ENCODE measurements around the gene NFAM1.

DNA sequence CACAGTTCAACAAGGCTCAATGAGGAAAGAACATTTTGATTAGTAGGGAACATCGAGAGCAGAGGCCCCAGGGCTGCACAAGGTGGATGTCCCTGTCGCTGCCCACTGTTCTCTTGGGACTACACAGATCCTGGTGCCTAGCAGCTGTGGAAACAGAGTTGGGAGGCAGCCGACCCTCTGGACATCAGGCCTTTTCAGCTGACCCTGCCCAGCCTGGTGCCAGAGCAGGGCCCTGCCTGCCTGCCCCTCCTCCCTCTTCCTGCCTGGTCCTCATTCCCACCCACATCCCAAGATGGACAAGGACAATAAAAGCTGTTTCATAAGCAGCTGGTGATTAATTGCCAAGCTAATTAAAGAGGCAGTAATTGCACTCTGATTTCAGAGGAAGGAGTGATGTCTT, 60.7 kb downstream of the NFAM1 start:
- TF ChIP-seq, protein P1, sequence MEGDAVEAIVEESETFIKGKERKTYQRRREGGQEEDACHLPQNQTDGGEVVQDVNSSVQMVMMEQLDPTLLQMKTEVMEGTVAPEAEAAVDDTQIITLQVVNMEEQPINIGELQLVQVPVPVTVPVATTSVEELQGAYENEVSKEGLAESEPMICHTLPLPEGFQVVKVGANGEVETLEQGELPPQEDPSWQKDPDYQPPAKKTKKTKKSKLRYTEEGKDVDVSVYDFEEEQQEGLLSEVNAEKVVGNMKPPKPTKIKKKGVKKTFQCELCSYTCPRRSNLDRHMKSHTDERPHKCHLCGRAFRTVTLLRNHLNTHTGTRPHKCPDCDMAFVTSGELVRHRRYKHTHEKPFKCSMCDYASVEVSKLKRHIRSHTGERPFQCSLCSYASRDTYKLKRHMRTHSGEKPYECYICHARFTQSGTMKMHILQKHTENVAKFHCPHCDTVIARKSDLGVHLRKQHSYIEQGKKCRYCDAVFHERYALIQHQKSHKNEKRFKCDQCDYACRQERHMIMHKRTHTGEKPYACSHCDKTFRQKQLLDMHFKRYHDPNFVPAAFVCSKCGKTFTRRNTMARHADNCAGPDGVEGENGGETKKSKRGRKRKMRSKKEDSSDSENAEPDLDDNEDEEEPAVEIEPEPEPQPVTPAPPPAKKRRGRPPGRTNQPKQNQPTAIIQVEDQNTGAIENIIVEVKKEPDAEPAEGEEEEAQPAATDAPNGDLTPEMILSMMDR (IDR thresholded peaks at IDR 0.05; ENCODE audit: low read depth, low read length, missing input control), result no peak
- TF ChIP-seq, protein P2, sequence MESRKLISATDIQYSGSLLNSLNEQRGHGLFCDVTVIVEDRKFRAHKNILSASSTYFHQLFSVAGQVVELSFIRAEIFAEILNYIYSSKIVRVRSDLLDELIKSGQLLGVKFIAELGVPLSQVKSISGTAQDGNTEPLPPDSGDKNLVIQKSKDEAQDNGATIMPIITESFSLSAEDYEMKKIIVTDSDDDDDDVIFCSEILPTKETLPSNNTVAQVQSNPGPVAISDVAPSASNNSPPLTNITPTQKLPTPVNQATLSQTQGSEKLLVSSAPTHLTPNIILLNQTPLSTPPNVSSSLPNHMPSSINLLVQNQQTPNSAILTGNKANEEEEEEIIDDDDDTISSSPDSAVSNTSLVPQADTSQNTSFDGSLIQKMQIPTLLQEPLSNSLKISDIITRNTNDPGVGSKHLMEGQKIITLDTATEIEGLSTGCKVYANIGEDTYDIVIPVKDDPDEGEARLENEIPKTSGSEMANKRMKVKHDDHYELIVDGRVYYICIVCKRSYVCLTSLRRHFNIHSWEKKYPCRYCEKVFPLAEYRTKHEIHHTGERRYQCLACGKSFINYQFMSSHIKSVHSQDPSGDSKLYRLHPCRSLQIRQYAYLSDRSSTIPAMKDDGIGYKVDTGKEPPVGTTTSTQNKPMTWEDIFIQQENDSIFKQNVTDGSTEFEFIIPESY (IDR thresholded peaks at IDR 0.05), result no peak
- no peak for TF ChIP-seq RAD21 (IDR thresholded peaks at IDR 0.05)
- TF ChIP-seq JUND (IDR thresholded peaks at IDR 0.05), result no peak
- TF ChIP-seq, protein P3, sequence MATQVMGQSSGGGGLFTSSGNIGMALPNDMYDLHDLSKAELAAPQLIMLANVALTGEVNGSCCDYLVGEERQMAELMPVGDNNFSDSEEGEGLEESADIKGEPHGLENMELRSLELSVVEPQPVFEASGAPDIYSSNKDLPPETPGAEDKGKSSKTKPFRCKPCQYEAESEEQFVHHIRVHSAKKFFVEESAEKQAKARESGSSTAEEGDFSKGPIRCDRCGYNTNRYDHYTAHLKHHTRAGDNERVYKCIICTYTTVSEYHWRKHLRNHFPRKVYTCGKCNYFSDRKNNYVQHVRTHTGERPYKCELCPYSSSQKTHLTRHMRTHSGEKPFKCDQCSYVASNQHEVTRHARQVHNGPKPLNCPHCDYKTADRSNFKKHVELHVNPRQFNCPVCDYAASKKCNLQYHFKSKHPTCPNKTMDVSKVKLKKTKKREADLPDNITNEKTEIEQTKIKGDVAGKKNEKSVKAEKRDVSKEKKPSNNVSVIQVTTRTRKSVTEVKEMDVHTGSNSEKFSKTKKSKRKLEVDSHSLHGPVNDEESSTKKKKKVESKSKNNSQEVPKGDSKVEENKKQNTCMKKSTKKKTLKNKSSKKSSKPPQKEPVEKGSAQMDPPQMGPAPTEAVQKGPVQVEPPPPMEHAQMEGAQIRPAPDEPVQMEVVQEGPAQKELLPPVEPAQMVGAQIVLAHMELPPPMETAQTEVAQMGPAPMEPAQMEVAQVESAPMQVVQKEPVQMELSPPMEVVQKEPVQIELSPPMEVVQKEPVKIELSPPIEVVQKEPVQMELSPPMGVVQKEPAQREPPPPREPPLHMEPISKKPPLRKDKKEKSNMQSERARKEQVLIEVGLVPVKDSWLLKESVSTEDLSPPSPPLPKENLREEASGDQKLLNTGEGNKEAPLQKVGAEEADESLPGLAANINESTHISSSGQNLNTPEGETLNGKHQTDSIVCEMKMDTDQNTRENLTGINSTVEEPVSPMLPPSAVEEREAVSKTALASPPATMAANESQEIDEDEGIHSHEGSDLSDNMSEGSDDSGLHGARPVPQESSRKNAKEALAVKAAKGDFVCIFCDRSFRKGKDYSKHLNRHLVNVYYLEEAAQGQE (IDR thresholded peaks at IDR 0.05), result no peak
- TF ChIP-seq TAF1 (conservative IDR thresholded peaks at IDR 0.05), result no peak
- TF ChIP-seq, protein P4, sequence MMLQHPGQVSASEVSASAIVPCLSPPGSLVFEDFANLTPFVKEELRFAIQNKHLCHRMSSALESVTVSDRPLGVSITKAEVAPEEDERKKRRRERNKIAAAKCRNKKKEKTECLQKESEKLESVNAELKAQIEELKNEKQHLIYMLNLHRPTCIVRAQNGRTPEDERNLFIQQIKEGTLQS (IDR thresholded peaks at IDR 0.05), result no peak
- TF ChIP-seq, protein P5, sequence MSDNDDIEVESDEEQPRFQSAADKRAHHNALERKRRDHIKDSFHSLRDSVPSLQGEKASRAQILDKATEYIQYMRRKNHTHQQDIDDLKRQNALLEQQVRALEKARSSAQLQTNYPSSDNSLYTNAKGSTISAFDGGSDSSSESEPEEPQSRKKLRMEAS (IDR thresholded peaks at IDR 0.05), result no peak
- no peak for TF ChIP-seq GABPA (IDR thresholded peaks at IDR 0.05 in 1 of 2, conservative IDR thresholded peaks at IDR 0.05 in 1 of 2)
- no peak for TF ChIP-seq SP1 (IDR thresholded peaks at IDR 0.05)
- no peak for TF ChIP-seq EGR1 (IDR thresholded peaks at IDR 0.05; ENCODE audit: low read depth in 2 of 2)
- no peak for TF ChIP-seq YY1 (IDR thresholded peaks at IDR 0.05)
- TF ChIP-seq NR2F2 (IDR thresholded peaks at IDR 0.05), result no peak

Data from liver (tissue), 3 donors.